ENCODE results near the gene C1orf21.
A peak's percentile ranks its signal among the peaks of the same experiment; 100 is the strongest.

The C1orf21 gene

GRCh38 chr1:184370850-184371249, 16.0 kb upstream of the C1orf21 start:
- TF ChIP-seq ZNF274 (IDR thresholded peaks at IDR 0.05; ENCODE audit: low read depth, low read length), result no peak
- no peak overlapping the region for H3K4me3 ChIP-seq (ENCODE audit: low read length)

- TF ChIP-seq ZNF274 (IDR thresholded peaks at IDR 0.05; ENCODE audit: low read depth, low read length), result no peak
- no peak overlapping the region for H3K4me3 ChIP-seq (ENCODE audit: low read length)
Observed at GRCh38 chr1:184373155-184373554, 13.7 kb upstream of the C1orf21 start.

GRCh38 chr1:184376369-184376768, 10.5 kb upstream of the C1orf21 start:
- no peak for TF ChIP-seq ZNF274 (IDR thresholded peaks at IDR 0.05; ENCODE audit: low read depth, low read length)
- H3K4me3 ChIP-seq (ENCODE audit: low read length), result no peak overlapping the region

DNA sequence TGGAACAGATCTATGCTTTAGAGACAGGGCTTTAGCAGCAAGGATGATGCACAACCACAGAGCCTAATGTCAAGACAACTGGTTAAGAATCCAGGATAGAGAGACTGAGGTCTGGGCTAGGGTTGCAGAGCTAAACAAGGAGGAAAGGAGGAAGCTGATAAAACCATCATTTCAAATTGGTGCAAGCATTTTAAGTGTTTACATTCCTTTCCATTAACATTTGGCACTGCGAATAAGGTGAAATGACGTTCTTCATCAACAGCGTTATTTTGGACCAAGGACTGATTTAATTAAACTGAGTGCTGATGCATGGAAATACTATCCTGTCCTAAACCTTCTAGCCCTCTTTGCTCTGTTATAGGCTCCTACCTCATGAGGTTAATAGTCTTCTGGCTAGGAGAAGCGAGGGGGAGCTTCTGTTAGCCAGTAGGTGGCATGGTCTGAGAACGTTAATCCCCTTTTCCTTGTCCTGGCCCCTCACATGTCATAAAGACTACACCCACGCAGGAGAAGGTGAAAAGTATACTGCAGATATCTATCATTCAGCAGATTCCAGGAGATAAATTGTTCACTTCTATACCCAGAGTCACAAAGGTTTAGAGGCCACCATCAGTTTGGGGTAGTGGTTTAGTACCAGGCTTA, 7.6 kb upstream of the C1orf21 start:
- no peak for TF ChIP-seq ZNF274 (IDR thresholded peaks at IDR 0.05; ENCODE audit: low read depth, low read length)
- no peak overlapping the region for H3K4me3 ChIP-seq (ENCODE audit: low read length)

DNA sequence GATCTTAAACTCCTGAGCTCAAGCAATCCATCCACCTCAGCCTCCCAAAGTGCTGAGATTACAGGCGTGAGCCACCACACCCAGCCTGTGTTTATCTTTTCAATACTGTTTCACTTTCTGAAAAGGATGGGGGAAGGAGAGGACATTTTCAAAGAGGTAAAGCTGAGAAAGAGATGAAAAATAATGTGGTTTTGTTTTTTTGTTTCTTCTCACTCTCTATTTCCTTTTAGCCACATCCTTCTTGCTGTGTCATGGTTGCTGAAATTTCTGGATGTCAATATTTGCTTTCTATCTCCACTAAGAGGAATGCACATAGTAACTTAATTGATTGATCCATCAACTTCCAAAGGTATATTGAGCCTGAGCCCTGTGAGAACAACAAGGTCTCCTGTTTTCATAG, 6.4 kb upstream of the C1orf21 start:
- H3K4me3 ChIP-seq (ENCODE audit: low read length), result no peak overlapping the region
- no peak for TF ChIP-seq ZNF274 (IDR thresholded peaks at IDR 0.05; ENCODE audit: low read depth, low read length)

- no peak overlapping the region for H3K4me3 ChIP-seq (ENCODE audit: low read length)
- no peak for TF ChIP-seq ZNF274 (IDR thresholded peaks at IDR 0.05; ENCODE audit: low read depth, low read length)
Observed at GRCh38 chr1:184383772-184384323, 3.0 kb upstream of the C1orf21 start.

GRCh38 chr1:184385865-184386311, 941 bp upstream of the C1orf21 start:
- peak overlapping the region; percentile 58; the same call in 1 of the 2 replicates for H3K4me3 ChIP-seq (ENCODE audit: low read length)
- no peak for TF ChIP-seq ZNF274 (IDR thresholded peaks at IDR 0.05; ENCODE audit: low read depth, low read length)

DNA sequence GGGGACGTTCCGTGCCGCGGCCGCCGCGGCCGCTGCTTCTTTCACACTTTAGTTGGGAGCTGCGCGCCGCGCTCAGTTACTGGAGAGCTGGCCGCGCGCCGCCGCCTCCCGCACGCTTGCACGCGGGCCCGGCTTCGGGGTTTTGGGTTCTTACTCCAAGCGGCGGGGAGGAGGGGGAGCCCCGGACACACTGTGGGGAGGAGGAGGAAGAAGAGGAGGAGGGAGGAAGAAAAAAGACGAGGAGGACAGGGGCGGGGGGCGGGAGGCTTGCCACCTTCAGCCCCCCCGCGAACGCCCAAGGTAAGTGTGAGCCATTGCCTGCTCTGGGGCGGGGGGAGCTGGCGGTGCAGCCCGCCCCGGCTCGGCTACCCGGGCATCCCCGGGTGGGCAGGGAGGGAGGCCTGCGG, 243 bp downstream of the C1orf21 start:
- H3K4me3 ChIP-seq (ENCODE audit: low read length), result peak overlapping the region; percentile 58
- no peak for TF ChIP-seq ZNF274 (IDR thresholded peaks at IDR 0.05; ENCODE audit: low read depth, low read length)

GRCh38 chr1:184387476-184388318, 868 bp downstream of the C1orf21 start:
- H3K4me3 ChIP-seq (ENCODE audit: low read length), result peak overlapping the region; percentile 58
- TF ChIP-seq ZNF274 (IDR thresholded peaks at IDR 0.05; ENCODE audit: low read depth, low read length), result no peak

- no peak for TF ChIP-seq ZNF274 (IDR thresholded peaks at IDR 0.05; ENCODE audit: low read depth, low read length)
- peak overlapping the region; percentile 58 for H3K4me3 ChIP-seq (ENCODE audit: low read length)
Observed at GRCh38 chr1:184388319-184388889, 1.6 kb downstream of the C1orf21 start.

DNA sequence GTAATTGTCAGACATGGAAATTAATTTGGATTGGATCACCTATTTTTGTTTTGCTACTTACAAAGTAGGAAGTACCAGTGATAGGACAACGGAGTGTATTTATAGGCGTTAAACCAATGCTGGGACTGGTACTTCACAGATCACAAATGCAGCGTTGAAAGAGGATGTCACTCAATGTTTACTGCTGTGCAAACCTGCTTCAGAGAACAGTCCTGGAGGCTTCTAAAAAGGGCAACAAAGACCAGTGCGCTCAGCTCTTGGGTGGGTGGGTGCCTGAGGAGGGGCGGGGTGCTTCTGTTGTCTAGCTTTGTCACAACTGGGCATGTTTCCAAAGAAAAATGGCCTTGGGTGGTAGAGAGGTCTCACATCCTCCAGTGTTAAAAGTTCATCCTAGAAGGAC, 2.1 kb downstream of the C1orf21 start:
- no peak for TF ChIP-seq ZNF274 (IDR thresholded peaks at IDR 0.05; ENCODE audit: low read depth, low read length)
- H3K4me3 ChIP-seq (ENCODE audit: low read length), result peak overlapping the region; percentile 58; the same call in 1 of the 2 replicates

DNA sequence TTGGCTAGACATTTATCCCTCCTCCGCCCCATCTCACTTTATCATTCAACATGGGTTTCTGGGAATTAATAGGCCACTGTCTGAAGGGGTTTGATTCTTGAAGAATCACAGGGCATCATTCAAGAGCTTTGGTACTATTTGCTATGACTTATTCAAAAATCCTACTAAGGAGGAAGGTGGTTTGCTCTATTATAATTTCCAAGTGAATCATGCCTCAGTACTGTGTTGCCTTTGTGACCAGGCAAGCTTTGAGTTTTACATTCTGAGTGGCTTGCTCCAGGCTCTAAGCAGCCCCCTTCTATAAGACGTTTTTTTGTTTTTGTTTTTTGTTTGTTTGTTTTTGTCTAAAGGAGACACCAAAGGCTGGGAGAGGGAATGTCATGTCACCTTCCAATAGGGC, 2.6 kb downstream of the C1orf21 start:
- H3K4me3 ChIP-seq (ENCODE audit: low read length), result no peak overlapping the region
- TF ChIP-seq ZNF274 (IDR thresholded peaks at IDR 0.05; ENCODE audit: low read depth, low read length), result no peak

GRCh38 chr1:184390889-184391288, 4.1 kb downstream of the C1orf21 start:
- TF ChIP-seq ZNF274 (IDR thresholded peaks at IDR 0.05; ENCODE audit: low read depth, low read length), result no peak
- no peak overlapping the region for H3K4me3 ChIP-seq (ENCODE audit: low read length)

DNA sequence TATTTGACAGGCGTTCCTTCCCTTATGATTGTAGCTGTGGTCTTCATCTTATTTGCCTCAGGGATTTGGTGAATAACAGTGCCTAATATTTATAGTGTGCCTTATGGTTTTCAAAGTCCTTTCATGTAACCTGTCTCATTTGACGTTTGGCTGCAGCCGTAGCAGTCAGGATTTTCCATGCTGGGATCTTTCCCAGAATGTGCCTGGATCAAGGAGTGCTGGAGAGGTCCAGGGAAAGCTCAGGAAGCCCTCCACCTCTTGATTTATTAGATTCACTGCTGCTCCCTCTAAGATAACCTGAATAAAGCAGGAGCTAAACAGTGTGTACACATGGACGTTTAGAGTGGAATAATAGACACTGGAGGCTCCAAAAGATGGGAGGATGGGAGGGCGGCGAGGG, 5.2 kb downstream of the C1orf21 start:
- TF ChIP-seq ZNF274 (IDR thresholded peaks at IDR 0.05; ENCODE audit: low read depth, low read length), result no peak
- H3K4me3 ChIP-seq (ENCODE audit: low read length), result no peak overlapping the region

Measured in GM08714 (cell line).